Caco-2 (cell line): ENCODE results near the gene EHF. TPM values are rescaled to one million over a fixed set of nuclear protein-coding genes. Genes with fewer than 3 reads are reported as not detected.
A peak's percentile ranks its signal among the peaks of the same experiment; 100 is the strongest.

Source experiments
- BruUV-seq: library from RNA; stranded (reverse); fragments of 400-500 nt; replicated peaks from 2 replicates; lab custom pipeline; 2021; lab: Mats Ljungman, UMichigan
- CTCF ChIA-PET: fragments of 300-600 bp; sonication (Branson Sonifier 250); formaldehyde crosslinking; loops from one replicate; lab custom pipeline; 2022; ENCODE audit warnings: antibody characterized with exemption; lab: Charles Lee
- POLR2A ChIA-PET: fragments of 300-600 bp; sonication (Branson Sonifier 250); formaldehyde crosslinking; loops from one replicate; lab custom pipeline; 2022; ENCODE audit warnings: antibody characterized with exemption; lab: Charles Lee
- DNase-seq, 2 experiments: peaks; one replicate each; pipeline versions ENCODE4 v3.0.0 to v3.0.0-alpha.2; 2020 to 2022
- H3K27me3 ChIP-seq: replicated peaks from 2 replicates; pipeline ENCODE4 v1.6.0; 2011; ENCODE audit warnings: low read length; ENCODE audit not compliant: control insufficient read depth, insufficient read depth
- H3K36me3 ChIP-seq: 2 replicates; pipeline ENCODE4 v1.5.1; 2011; ENCODE audit warnings: low read length; ENCODE audit not compliant: control insufficient read depth, insufficient read depth
- H3K4me1 ChIP-seq: fragments of 250-450 bp; sonication (Bioruptor Pico); 2 replicates; pipeline ENCODE4 v1.5.1; 2020; ENCODE audit warnings: mild to moderate bottlenecking
- H3K4me3 ChIP-seq: 2 replicates; pipeline ENCODE4 v1.5.1; 2011; ENCODE audit warnings: low read depth, mild to moderate bottlenecking, control low read depth, low read length
- H3K9me3 ChIP-seq: fragments of 250-450 bp; sonication (Bioruptor Pico); 2 replicates; pipeline ENCODE4 v1.5.1; 2020; ENCODE audit warnings: mild to moderate bottlenecking, moderate library complexity
- H3K27ac Mint-ChIP-seq: one replicate; pipeline ENCODE4 v1.8.0; 2022; ENCODE audit warnings: mixed read lengths; ENCODE audit not compliant: unreplicated experiment
- H3K27me3 Mint-ChIP-seq: one replicate; pipeline ENCODE4 v1.8.0; 2022; ENCODE audit warnings: mixed read lengths; ENCODE audit not compliant: insufficient read depth, unreplicated experiment
- H3K36me3 Mint-ChIP-seq: one replicate; pipeline ENCODE4 v1.8.0; 2022; ENCODE audit warnings: mild to moderate bottlenecking, mixed read lengths; ENCODE audit not compliant: insufficient read depth, unreplicated experiment
- H3K4me1 Mint-ChIP-seq: one replicate; pipeline ENCODE4 v1.8.0; 2022; ENCODE audit warnings: low read depth, mixed read lengths; ENCODE audit not compliant: unreplicated experiment
- H3K4me3 Mint-ChIP-seq: one replicate; pipeline ENCODE4 v1.8.0; 2022; ENCODE audit warnings: mild to moderate bottlenecking, moderate library complexity, mixed read lengths; ENCODE audit not compliant: unreplicated experiment
- H3K9me3 Mint-ChIP-seq: one replicate; pipeline ENCODE4 v1.8.0; 2022; ENCODE audit warnings: mixed read lengths; ENCODE audit not compliant: unreplicated experiment
- CTCF ChIP-seq, 2 experiments: fragments of 200-600 bp in 1 of 2; IDR thresholded peaks; 1 replicate in 1 of 2; 2 replicates in 1 of 2; pipeline versions ENCODE4 v1.5.1 to v1.8.0; 2011 to 2022; ENCODE audit warnings: antibody characterized with exemption in 1 of 2, control low read depth in 1 of 2, inconsistent platforms in 1 of 2, low read depth in 1 of 2, low read length in 1 of 2, mild to moderate bottlenecking in 1 of 2, moderate library complexity in 1 of 2; ENCODE audit not compliant: insufficient read depth in 1 of 2, severe bottlenecking in 1 of 2, unreplicated experiment in 1 of 2
- intact Hi-C: fragments of 100-400 bp; cut with micrococcal nuclease; formaldehyde crosslinking; loops from one replicate; pipeline ENCODE4 v1.10.0; 2022; ENCODE audit not compliant: unreplicated experiment
- total RNA-seq: library from RNA; stranded (reverse); gene quantifications from 2 replicates; pipeline ENCODE4 v1.2.3, GENCODE V29; 2022

The EHF gene
- total RNA-seq, 1 experiment from 2014 or later = 0.11 TPM

DNA sequence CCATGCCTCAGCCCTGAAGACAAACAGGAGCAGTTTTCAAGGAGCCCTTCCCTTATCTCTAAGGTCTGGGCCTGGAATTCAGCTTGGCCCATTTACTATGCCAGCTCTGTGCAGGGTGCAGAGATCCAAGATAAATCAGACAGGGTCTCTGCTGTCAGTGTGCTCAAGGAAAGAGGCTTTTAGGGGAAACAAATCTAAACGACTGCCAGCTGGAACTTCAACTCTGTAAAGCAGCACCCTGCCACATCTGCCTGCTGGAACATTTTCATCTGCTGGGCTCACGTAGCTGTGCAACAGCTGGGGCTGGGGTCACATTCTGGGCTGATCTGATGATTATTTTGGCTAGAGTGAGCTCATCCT, 19.8 kb upstream of the EHF start:
- intact Hi-C loops = loop anchor here (2.0 kb wide), 1 partner anchor 54 kb away; no protein-coding TSS in a partner anchor
- H3K4me1 Mint-ChIP-seq = peaks cover 40% of the 10 kb centered on the region
- no peak overlapping the region for H3K4me3 ChIP-seq
- ChIA-PET POLR2A (interaction anchor here (0.9 to 2.1 kb wide), 3 partner anchors 38 to 43 kb away, joined by 3 to 27 read pairs (median 4); no protein-coding TSS in a partner anchor), CTCF (interaction anchor here (1.5 to 1.9 kb wide), 4 partner anchors 14 to 53 kb away, joined by 6 to 18 read pairs (median 6); no protein-coding TSS in a partner anchor)
- peaks cover 5% of the 10 kb centered on the region for H3K36me3 Mint-ChIP-seq
- no peaks in the 10 kb centered on the region for H3K9me3 Mint-ChIP-seq
- H3K27me3 ChIP-seq = no peaks in the 10 kb centered on the region
- peaks cover under 1% of the 10 kb centered on the region; the same call in 1 of the 2 replicates for H3K9me3 ChIP-seq
- H3K36me3 ChIP-seq = no peaks in the 10 kb centered on the region
- TSS peak; percentile 87 for BruUV-seq
- no peak for TF ChIP-seq CTCF (IDR thresholded peaks at IDR 0.05; ENCODE audit: insufficient read depth in 1 of 2, low read depth in 1 of 2, low read length in 1 of 2, severe bottlenecking in 1 of 2, unreplicated experiment in 1 of 2)
- H3K4me3 Mint-ChIP-seq = peak overlapping the region; percentile 71
- no peaks in the 10 kb centered on the region for H3K27me3 Mint-ChIP-seq
- no peak for DNase-seq
- peaks cover 59% of the 10 kb centered on the region for H3K4me1 ChIP-seq
- H3K27ac Mint-ChIP-seq = peak overlapping the region; percentile 91

- Mint-ChIP-seq H3K4me3 (peak overlapping the region; percentile 71), H3K27me3 (no peaks in the 10 kb centered on the region), H3K36me3 (peaks cover 5% of the 10 kb centered on the region), H3K9me3 (no peaks in the 10 kb centered on the region), H3K4me1 (peaks cover 40% of the 10 kb centered on the region), H3K27ac (peak overlapping the region; percentile 91)
- Histone ChIP-seq H3K36me3 (no peaks in the 10 kb centered on the region), H3K9me3 (no peaks in the 10 kb centered on the region), H3K4me3 (no peak overlapping the region), H3K4me1 (peaks cover 59% of the 10 kb centered on the region), H3K27me3 (no peaks in the 10 kb centered on the region)
- intact Hi-C loops = loop anchor here (2.0 kb wide), 1 partner anchor 53 kb away; no protein-coding TSS in a partner anchor
- CTCF ChIA-PET = interaction anchor here (1.6 to 1.9 kb wide), 3 partner anchors 14 to 52 kb away, joined by 6 to 18 read pairs (median 6); no protein-coding TSS in a partner anchor
- TF ChIP-seq CTCF (IDR thresholded peaks at IDR 0.05; ENCODE audit: insufficient read depth in 1 of 2, low read depth in 1 of 2, low read length in 1 of 2, severe bottlenecking in 1 of 2, unreplicated experiment in 1 of 2) = no peak
- POLR2A ChIA-PET = interaction anchor here (1.4 to 2.1 kb wide), 2 partner anchors 39 to 42 kb away, joined by 4 to 27 read pairs; no protein-coding TSS in a partner anchor
- BruUV-seq = no TSS peak
- no peak for DNase-seq
Measured at GRCh38 chr11:34601609-34602008, 19.3 kb upstream of the EHF start.

- Mint-ChIP-seq H3K9me3 (no peaks in the 10 kb centered on the region), H3K36me3 (peaks cover 5% of the 10 kb centered on the region), H3K27me3 (no peaks in the 10 kb centered on the region), H3K4me3 (no peak overlapping the region), H3K27ac (peak overlapping the region; percentile 56), H3K4me1 (peaks cover 40% of the 10 kb centered on the region)
- Histone ChIP-seq H3K4me3 (no peak overlapping the region), H3K9me3 (no peaks in the 10 kb centered on the region), H3K27me3 (no peaks in the 10 kb centered on the region), H3K36me3 (no peaks in the 10 kb centered on the region), H3K4me1 (peaks cover 59% of the 10 kb centered on the region)
- no peak for DNase-seq
- intact Hi-C loops = no loop called here
- no TSS peak for BruUV-seq
- ChIA-PET POLR2A (no interaction called here), CTCF (no interaction called here)
- no peak for TF ChIP-seq CTCF (IDR thresholded peaks at IDR 0.05; ENCODE audit: insufficient read depth in 1 of 2, low read depth in 1 of 2, low read length in 1 of 2, severe bottlenecking in 1 of 2, unreplicated experiment in 1 of 2)
Measured at GRCh38 chr11:34602245-34602644, 18.6 kb upstream of the EHF start.
